Activated T-helper 1 cell treated with anti-CD3 and anti-CD28 coated beads, Interleukin-2, amount 50 U/mL, for 16 hours (primary cell): ENCODE data around the gene PDLIM5.
"Not testable (repeated sequence)": the region's sequence is repeated elsewhere in the genome, so short reads cannot be mapped to it uniquely, and the experiment has no call there.

ENCODE experiments used
- DNase-seq, 2 donors: peaks; one replicate each; pipeline ENCODE4 v3.0.0-alpha.2; 2020; ENCODE audit warnings: low read depth in 1 of 2, low spot score in 1 of 2

PDLIM5 gene

GRCh38 chr4:94461506-94461905 is 9.8 kb downstream of the PDLIM5 start:
- DNase-seq, result no peak

DNA sequence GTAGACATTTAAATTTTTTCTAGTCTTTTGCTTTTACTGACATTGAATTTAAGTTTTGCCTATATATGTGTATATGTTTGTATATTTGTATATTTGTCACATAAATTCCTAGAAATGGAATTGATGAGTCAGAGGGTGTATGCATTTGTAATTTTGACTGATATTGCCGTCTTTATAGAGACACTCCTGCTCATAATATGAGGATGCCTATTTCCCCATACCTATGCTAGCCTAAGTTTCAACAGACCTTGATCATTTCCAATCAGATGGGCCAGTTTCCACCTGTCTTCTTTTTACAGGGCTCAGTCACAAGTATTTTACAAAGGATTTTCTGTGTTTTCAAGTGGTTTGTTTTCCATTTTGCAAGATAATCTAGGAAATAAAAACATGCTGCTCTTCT is 10.8 kb downstream of the PDLIM5 start:
- no peak for DNase-seq

DNA sequence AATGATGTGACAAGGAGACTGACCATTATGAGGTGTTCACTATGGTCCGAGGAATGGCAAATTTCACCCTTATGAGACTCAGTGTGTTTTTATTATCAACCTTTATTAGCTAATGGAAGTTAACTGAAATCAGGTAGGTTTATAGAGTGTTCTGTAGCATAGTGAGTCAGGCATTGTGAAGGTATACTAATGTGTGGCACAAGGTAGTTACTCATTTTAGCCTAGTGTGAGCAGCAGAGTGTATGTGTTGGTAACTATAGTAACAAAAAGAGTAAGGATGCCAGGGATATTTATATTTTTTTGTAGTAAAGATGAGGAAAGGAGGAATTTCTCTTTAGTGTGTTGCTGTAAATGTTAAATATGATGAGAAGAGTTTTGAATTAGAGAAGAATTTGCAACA is 12.0 kb downstream of the PDLIM5 start:
- no peak for DNase-seq

DNA sequence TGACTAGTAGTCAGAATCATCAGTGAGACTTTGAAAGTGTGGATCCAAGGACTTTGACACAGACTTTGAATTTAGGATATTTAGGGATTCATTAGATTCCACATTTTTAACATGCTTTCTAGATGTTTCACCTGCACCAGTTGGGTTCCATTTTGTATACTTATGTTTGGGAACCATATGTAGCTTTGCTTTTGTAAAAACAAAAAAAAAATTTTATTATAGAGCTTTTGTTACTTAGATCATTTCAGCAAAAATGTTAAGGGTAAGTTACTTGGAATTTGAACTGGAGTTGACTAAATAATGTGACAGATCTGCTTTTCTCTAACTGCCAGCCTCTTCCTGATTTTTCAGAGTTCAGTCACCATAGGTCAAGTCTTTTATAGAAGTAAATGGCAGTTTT is 14.6 kb downstream of the PDLIM5 start:
- DNase-seq, result no peak

DNA sequence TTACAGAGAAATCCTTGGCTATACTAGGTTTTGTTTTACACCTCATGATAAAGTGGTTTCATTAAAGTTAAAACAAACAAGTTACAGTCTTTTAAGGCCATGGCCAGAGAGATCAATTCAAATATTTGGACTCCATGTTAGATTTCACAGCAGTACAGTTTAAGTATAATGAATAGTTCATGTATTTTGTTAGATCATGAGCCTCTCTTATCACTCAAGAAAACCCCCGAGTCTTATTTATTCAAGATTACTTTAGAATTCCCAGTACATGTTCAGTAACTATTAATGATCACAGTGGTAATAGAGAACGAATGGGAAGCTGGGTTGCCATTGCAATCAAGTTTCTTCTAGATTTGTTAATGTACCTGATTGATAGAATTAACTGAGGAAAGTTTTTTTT is 15.2 kb downstream of the PDLIM5 start:
- DNase-seq, result no peak

- DNase-seq, result no peak
Measured at GRCh38 chr4:94468093-94468769, 16.5 kb downstream of the PDLIM5 start.

DNA sequence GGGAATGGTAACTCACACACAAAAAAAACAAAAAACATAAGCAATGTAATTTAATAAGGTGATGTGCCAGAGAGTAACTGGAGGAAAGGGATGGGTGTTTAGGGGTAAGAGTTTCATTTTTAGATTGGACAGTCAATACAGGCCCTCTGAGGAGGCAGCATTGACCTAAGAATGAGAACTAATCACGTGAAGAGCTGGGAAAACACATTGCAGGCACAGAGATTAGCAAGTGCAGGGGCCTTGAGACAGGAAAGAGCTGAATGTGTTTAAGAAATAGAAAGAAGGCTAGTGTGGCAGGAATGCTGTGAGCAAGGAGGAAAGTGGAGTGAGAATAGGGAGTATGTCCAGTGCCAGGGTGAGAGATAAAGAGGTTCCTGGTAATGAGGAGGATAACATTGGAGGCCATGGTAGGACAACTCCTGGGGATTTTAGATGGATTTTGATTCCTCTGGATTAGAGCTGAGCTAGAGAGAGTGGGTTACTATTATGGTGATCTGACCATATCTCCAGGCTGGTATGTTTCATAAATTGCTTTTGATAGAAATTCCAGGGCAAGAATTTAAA is 17.6 kb downstream of the PDLIM5 start:
- DNase-seq, result no peak

- DNase-seq, result no peak
Measured at GRCh38 chr4:94470132-94470531, 18.4 kb downstream of the PDLIM5 start.

DNA sequence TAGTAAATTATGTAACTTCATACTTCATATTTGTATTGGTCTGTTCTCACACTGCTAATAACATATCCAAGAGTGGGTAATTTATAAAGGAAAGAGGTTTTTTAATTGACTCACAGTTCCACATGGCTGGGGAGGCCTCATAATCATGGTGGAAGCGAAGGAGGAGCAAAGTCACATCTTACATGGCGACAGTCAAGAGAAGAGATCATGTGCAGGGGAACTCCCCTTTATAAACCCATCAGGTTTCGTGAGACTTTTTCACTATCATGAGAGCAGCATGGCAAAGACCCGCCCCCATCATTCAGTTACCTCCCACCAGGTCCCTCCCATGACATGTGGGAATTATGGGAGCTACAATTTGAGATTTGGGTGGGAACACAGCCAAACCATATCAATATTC is 19.0 kb downstream of the PDLIM5 start:
- not testable (repeated sequence) for DNase-seq

DNA sequence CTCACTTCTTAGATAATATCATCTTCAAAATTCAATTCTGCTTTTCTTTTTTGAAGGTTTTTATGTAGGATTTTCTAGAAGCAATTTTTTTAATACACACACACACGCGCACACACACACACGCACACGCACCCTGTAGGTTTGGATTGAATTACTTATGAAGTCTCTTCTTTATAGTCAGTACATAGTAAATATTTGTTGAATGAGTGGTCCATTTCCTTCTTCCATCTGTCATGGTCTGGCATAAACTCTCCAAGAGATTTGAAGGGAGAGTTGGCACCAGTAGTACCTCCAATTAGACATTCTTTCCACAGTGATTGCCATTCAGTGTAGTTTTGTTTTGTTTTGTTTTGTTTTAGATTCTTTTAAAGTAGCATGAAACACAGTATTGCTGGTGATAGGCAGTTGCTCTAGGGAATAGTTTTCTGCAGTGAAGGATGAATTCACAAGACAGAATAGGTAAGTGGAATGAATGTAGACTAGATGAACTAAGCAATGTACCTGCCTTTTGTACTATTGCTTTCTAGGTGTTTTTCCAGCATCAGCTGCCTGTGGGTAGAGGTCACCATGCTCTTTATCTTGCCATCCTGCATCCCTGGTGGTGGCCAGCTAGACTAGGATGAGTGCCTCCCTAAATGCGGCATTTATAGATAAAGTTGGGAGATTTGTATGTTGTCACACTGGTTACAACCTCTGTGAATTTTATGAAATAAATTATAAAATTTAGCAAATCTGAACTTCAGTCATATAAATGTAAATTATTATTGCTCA is 20.5 kb downstream of the PDLIM5 start:
- DNase-seq, result no peak

- no peak for DNase-seq
Measured at GRCh38 chr4:94475050-94475449, 23.3 kb downstream of the PDLIM5 start.

DNA sequence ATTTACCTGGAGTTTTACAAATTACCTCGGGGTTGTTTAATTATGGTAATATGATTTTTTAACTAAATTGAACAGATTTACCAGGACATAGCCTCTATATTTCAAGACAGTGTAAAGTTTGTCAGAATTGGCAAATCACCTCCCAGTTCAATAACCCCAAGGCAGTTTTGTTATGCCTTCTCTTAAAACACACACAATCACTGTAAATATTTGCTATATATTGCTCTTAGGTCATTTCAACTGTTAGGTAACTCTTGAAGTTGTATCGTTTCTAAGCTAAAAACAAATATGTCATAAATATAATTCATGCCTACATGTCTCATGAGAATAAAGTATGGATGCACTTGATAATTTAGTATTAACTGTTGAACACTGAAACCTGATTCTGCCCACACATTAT is 24.1 kb downstream of the PDLIM5 start:
- DNase-seq, result no peak

- DNase-seq, result no peak
Measured at GRCh38 chr4:94477227-94477626, 25.5 kb downstream of the PDLIM5 start.

- DNase-seq, result not testable (repeated sequence)
Measured at GRCh38 chr4:94478805-94479204, 27.1 kb downstream of the PDLIM5 start.

DNA sequence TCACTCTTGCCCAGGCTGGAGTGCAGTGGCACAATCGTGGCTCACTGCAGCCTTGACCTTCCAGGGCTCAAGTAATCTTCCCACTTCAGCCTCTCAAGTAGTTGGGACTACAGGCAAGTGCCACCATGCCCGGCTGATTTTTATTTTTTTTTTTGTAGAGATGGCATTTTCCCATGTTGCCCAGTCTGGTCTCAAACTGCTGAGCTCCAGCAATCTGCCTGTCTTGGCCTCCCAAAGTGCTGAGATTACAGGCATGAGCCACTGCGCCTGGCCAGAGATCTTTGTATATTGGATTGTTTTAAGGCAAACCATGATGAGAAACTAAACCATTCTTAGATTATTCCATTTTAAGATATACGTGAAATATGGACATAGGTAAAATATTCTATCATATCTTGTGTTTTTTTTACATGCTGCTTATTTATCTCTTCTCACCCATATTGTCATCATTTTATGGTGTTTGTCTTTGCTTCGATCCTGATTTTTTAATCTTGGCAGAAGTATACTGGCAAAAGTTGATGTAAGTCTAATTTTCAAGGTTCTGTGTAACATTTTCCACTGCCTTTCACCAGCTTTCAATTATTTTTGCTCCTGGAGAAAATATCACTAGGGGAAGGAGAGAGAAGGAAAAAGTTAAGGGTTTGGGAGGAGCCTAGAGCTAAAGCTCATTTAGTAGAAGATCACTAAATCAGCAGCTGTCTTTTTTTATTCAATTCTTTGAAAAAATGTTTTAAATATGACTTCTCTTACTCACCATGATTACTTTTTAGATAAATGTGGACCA is 27.8 kb downstream of the PDLIM5 start:
- no peak for DNase-seq

- DNase-seq, result no peak
Measured at GRCh38 chr4:94480362-94480951, 28.7 kb downstream of the PDLIM5 start.

- no peak for DNase-seq
Measured at GRCh38 chr4:94483895-94484294, 32.2 kb downstream of the PDLIM5 start.

GRCh38 chr4:94484818-94485217 is 33.1 kb downstream of the PDLIM5 start:
- DNase-seq, result no peak

GRCh38 chr4:94486372-94486801 is 34.6 kb downstream of the PDLIM5 start:
- DNase-seq, result no peak

- no peak for DNase-seq
Measured at GRCh38 chr4:94488670-94489069, 36.9 kb downstream of the PDLIM5 start.

DNA sequence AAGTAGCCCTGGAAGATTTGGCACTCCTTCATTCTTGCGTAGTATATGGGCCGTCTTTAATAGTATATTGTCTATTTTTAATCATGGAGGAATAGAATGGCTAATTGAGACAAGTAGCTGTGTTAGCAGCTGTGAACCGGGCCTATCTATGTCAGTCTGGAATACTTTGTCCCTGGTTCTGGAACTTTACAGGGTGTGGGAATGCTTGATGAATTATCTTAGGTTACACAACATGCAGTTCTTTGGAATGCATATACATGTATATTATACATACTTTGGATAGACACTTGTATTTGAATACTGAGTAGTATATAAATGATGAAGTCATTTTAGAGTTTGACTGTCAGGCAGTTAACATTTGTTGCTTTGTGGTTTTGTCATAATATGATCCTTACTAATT is 37.4 kb downstream of the PDLIM5 start:
- no peak for DNase-seq
